Measurements from ENCODE around the gene MAP3K9. TPM values are rescaled to one million over a fixed set of nuclear protein-coding genes. Genes with fewer than 3 reads are reported as not detected.

MAP3K9 gene
- total and polyA plus RNA-seq, 10 of the 15 experiments (the other 5 are each of a cell fraction or from before 2014, with no cell fraction given), result 0.48 to 7.9 (median 2.9) TPM

DNA sequence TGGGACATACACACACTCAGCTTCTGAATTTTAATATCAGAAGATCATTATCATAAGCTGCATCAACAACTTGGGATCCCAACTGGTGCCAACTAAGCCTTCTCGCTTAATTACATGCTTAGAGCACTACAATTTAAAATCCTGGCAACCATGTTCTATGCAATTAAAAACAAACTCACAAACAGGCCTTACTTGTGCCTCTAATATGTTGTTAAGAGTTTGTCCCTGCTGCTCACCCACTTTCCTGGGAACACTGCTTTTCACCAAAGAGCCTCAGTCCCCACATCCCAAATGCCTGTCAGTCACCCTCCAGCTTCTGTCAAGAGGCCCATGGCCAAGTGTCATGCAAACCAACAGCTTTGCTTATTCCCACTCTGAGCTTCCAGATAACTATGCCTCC lies 97.9 kb downstream of the MAP3K9 start:
- no peaks in the 10 kb centered on the region for H3K36me3 ChIP-seq (ENCODE audit: control insufficient read depth in 2 of 2, insufficient read depth in 2 of 2, low read length in 1 of 2)
- ChIA-PET POLR2A (interaction anchor here (0.7 to 0.9 kb wide), 2 partner anchors 53 to 65 kb away, joined by 3 to 4 read pairs; no protein-coding TSS in a partner anchor), CTCF (interaction anchor here (1.0 to 9.6 kb wide), 7 partner anchors 9 to 261 kb away, joined by 3 to 138 read pairs (median 4); no protein-coding TSS in a partner anchor), RAD21 (ENCODE audit: unreplicated experiment) (interaction anchor here (0.8 to 1.8 kb wide), 5 partner anchors 42 to 88 kb away, joined by 3 to 7 read pairs (median 3); no protein-coding TSS in a partner anchor), SMC1A (ENCODE audit: uncharacterized antibody, unreplicated experiment) (interaction anchor here (0.7 to 11.1 kb wide), 13 partner anchors 10 to 109 kb away, joined by 3 to 154 read pairs (median 7); partner anchors contain the start of genes MAP3K9 and TTC9)
- 93% methylated on average over 1 of the region's 1 CpG for WGBS (ENCODE audit: insufficient coverage, insufficient replicate concordance, low lambda C conversion rate, missing lambda C conversion rate)
- DNase-seq (ENCODE audit: low read depth, low spot score) (no peak), FAIRE-seq (no peak), ATAC-seq (no peak)
- H2AFZ ChIP-seq (ENCODE audit: control insufficient read depth, low read depth, low read length), result no peak overlapping the region
- H3K9ac ChIP-seq (ENCODE audit: control insufficient read depth, insufficient read depth, low read length), result no peak overlapping the region
- no peaks in the 10 kb centered on the region for H3K9me3 ChIP-seq (replicated peaks; ENCODE audit: control insufficient read depth, insufficient read depth, low read length)
- TF ChIP-seq, protein P1, sequence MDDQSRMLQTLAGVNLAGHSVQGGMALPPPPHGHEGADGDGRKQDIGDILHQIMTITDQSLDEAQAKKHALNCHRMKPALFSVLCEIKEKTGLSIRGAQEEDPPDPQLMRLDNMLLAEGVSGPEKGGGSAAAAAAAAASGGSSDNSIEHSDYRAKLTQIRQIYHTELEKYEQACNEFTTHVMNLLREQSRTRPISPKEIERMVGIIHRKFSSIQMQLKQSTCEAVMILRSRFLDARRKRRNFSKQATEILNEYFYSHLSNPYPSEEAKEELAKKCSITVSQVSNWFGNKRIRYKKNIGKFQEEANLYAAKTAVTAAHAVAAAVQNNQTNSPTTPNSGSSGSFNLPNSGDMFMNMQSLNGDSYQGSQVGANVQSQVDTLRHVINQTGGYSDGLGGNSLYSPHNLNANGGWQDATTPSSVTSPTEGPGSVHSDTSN (IDR thresholded peaks at IDR 0.05; ENCODE audit: insufficient replicate concordance, low read depth, low read length), result no peak
- TF ChIP-seq STAT3 (IDR thresholded peaks at IDR 0.05; ENCODE audit: low read depth, low read length) (no peak), FOS (IDR thresholded peaks at IDR 0.05; ENCODE audit: borderline replicate concordance, extremely low read depth, insufficient read length) (no peak), POLR2AphosphoS5 (IDR thresholded peaks at IDR 0.05; ENCODE audit: low read length) (no peak), MYB (IDR thresholded peaks at IDR 0.05; ENCODE audit: borderline replicate concordance, low read depth, low read length) (no peak), NBN (IDR thresholded peaks at IDR 0.05) (no peak), TARDBP (IDR thresholded peaks at IDR 0.05; ENCODE audit: borderline replicate concordance) (no peak), NFYA (IDR thresholded peaks at IDR 0.05; ENCODE audit: borderline replicate concordance, low read depth, low read length) (no peak), BMI1 (IDR thresholded peaks at IDR 0.05; ENCODE audit: borderline replicate concordance) (no peak), DPF2 (IDR thresholded peaks at IDR 0.05) (no peak)
- TF ChIP-seq, protein P2, sequence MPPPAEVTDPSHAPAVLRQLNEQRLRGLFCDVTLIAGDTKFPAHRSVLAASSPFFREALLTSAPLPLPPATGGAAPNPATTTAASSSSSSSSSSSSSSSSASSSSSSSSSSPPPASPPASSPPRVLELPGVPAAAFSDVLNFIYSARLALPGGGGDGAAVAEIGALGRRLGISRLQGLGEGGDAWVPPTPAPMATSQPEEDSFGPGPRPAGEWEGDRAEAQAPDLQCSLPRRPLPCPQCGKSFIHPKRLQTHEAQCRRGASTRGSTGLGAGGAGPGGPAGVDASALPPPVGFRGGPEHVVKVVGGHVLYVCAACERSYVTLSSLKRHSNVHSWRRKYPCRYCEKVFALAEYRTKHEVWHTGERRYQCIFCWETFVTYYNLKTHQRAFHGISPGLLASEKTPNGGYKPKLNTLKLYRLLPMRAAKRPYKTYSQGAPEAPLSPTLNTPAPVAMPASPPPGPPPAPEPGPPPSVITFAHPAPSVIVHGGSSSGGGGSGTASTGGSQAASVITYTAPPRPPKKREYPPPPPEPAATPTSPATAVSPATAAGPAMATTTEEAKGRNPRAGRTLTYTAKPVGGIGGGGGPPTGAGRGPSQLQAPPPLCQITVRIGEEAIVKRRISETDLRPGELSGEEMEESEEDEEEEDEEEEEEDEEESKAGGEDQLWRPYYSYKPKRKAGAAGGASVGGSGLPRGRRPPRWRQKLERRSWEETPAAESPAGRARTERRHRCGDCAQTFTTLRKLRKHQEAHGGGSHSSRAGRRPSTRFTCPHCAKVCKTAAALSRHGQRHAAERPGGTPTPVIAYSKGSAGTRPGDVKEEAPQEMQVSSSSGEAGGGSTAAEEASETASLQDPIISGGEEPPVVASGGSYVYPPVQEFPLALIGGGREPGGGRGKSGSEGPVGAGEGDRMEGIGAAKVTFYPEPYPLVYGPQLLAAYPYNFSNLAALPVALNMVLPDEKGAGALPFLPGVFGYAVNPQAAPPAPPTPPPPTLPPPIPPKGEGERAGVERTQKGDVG (CRISPR knock-in tag; IDR thresholded peaks at IDR 0.05), result no peak
- TF ChIP-seq, protein P3, sequence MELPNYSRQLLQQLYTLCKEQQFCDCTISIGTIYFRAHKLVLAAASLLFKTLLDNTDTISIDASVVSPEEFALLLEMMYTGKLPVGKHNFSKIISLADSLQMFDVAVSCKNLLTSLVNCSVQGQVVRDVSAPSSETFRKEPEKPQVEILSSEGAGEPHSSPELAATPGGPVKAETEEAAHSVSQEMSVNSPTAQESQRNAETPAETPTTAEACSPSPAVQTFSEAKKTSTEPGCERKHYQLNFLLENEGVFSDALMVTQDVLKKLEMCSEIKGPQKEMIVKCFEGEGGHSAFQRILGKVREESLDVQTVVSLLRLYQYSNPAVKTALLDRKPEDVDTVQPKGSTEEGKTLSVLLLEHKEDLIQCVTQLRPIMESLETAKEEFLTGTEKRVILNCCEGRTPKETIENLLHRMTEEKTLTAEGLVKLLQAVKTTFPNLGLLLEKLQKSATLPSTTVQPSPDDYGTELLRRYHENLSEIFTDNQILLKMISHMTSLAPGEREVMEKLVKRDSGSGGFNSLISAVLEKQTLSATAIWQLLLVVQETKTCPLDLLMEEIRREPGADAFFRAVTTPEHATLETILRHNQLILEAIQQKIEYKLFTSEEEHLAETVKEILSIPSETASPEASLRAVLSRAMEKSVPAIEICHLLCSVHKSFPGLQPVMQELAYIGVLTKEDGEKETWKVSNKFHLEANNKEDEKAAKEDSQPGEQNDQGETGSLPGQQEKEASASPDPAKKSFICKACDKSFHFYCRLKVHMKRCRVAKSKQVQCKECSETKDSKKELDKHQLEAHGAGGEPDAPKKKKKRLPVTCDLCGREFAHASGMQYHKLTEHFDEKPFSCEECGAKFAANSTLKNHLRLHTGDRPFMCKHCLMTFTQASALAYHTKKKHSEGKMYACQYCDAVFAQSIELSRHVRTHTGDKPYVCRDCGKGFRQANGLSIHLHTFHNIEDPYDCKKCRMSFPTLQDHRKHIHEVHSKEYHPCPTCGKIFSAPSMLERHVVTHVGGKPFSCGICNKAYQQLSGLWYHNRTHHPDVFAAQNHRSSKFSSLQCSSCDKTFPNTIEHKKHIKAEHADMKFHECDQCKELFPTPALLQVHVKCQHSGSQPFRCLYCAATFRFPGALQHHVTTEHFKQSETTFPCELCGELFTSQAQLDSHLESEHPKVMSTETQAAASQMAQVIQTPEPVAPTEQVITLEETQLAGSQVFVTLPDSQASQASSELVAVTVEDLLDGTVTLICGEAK (IDR thresholded peaks at IDR 0.05; ENCODE audit: borderline replicate concordance), result no peak
- H3K4me3 ChIP-seq, result no peak overlapping the region
- intact Hi-C loops (cut with micrococcal nuclease; ENCODE audit: unreplicated experiment) (loop anchor here (5.0 to 10.0 kb wide), 2 partner anchors 109 to 263 kb away; partner anchors contain the start of gene MED6), in situ Hi-C loops (cut with MboI) (loop anchor here (5.0 kb wide), 1 partner anchor 89 kb away; no protein-coding TSS in a partner anchor)
- no peak overlapping the region for H3K27ac ChIP-seq (ENCODE audit: control insufficient read depth, insufficient read depth)
- H3K79me2 ChIP-seq (ENCODE audit: control insufficient read depth, insufficient read depth, low read length), result no peaks in the 10 kb centered on the region
- BruUV-seq (replicated peaks), result no TSS peak
- H3K4me1 ChIP-seq (ENCODE audit: control insufficient read depth, insufficient read depth, low read length), result peaks cover 19% of the 10 kb centered on the region
- no peaks in the 10 kb centered on the region for H4K20me1 ChIP-seq (ENCODE audit: control insufficient read depth, insufficient read depth)
- no peaks in the 10 kb centered on the region for H3K27me3 ChIP-seq (replicated peaks in 1 of 2; ENCODE audit: control insufficient read depth in 2 of 2, insufficient read depth in 2 of 2, low read length in 1 of 2)
- no peak overlapping the region for H3K4me2 ChIP-seq (ENCODE audit: control insufficient read depth, insufficient read depth)
